SW 1271 (cell line): ENCODE measurements around the gene PLCL2.

ENCODE experiments used
- DNase-seq, 2 experiments: peaks; one replicate each; lab custom pipeline; 2025; lab: John Stamatoyannopoulos, UW

The PLCL2 gene

DNA sequence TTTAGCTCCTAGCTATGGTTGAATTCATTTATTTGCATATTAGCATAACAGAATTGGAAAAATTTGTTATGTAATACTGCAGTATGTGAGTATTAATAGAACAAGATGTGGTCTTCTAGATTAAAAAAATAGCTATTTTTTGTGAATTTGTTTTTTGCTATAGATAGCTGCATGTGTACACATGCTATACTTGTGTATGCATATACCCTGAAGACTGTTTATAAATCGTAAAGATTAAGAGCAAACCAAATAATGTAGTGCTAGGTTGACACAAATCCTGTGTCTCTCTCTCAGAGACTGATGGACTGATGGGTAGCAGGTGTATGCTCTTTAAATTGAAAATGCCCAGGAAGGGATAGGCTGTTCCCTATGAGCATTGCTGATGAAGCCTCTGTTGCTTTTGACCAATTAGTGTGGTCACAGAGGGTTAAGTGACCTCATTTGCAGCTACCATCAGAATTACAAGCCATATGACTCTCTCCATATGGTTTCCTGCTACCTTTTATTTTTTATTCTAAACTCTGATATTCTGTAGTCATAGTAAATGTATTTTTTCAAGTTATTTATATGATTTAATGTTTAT lies 9.0 kb downstream of the PLCL2 start:
- DNase-seq = no peak

GRCh38 chr3:16896094-16896627 lies 11.4 kb downstream of the PLCL2 start:
- no peak for DNase-seq

GRCh38 chr3:16896820-16897219 lies 12.1 kb downstream of the PLCL2 start:
- DNase-seq = no peak

GRCh38 chr3:16897254-16897926 lies 12.6 kb downstream of the PLCL2 start:
- no peak for DNase-seq

DNA sequence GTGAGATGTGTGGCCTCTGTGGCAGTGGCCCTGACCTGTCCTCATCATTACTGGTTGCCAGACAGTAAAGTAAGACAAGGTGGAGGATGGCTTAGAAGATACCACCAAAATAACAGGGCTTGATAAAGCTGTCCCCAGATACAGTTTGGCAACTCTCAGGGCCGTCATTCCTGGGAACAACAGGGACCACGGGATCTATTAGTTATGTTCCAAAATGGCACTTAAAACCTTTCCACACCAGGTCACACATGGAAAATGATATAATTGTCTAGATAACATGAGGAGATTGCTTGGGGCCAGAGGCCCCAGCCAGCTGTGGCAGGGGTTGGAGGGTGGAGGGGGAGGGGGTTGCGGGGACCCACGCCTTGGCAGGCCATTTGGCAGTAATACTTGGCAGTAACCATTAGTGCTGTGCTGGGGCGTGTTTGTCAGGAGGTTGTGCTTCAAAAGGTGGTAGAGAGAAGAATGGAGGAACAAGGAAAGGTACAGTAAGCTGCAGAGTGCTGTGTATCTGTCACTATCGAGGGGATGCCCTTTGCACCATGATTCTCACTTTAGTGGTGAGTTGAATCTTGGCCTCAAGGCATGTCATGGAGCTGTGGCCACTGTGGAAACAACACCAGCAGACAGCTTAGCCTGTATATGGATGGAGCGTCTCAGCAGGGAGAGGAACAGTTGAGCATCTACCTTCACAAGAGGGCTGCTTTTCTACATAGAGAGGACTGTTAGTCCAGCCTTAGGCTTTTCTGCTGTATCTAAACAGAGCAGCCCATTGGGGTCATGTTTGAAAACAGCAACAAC lies 14.0 kb downstream of the PLCL2 start:
- DNase-seq = no peak

DNA sequence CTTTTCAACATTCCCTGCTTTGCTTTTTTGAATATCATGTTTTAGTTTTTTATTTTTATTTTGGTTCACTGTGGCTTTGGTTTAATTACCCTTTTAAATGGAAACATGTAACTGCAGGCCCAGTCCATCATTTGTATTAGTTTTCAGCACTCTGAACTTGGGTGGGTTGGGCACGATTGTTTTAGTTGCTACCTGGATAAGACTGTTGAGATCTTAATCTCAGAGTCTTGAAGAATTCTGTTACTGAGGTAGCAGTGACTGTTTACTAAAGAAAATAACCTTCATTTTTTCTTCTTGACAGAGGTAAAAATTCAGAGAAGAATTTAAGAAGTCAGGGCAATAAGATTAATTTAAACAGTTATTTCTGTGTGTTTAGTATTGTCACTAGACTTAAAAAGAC lies 15.2 kb downstream of the PLCL2 start:
- DNase-seq = no peak

- DNase-seq = no peak
These were observed 16.2 kb downstream of the PLCL2 start for GRCh38 chr3:16900779-16901440.

- no peak for DNase-seq
These were observed 20.0 kb downstream of the PLCL2 start for GRCh38 chr3:16904423-16905417.

- no peak for DNase-seq
These were observed 20.9 kb downstream of the PLCL2 start for GRCh38 chr3:16905704-16906103.

DNA sequence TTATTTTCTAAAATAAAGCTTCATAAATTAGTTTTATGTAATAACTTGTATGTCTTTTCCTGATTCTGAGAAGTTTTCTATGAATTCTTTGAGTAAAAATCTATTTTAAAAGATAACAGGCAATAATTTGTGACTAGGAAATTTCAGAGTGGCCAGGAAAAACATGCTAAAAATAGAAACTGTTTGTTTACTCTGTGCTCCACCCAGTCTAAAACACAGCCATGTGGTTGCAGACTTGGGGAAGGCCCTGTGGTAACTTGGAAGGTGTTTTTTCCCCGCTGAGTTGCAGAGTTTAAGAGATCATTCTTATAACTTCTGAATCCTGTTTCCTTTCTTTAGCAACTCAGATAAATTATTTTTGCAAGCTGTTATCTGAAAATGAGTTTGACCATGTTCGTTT lies 21.9 kb downstream of the PLCL2 start:
- peak in 1 of 2 experiments; percentile 17 for DNase-seq

GRCh38 chr3:16907243-16907642 lies 22.5 kb downstream of the PLCL2 start:
- DNase-seq = no peak

DNA sequence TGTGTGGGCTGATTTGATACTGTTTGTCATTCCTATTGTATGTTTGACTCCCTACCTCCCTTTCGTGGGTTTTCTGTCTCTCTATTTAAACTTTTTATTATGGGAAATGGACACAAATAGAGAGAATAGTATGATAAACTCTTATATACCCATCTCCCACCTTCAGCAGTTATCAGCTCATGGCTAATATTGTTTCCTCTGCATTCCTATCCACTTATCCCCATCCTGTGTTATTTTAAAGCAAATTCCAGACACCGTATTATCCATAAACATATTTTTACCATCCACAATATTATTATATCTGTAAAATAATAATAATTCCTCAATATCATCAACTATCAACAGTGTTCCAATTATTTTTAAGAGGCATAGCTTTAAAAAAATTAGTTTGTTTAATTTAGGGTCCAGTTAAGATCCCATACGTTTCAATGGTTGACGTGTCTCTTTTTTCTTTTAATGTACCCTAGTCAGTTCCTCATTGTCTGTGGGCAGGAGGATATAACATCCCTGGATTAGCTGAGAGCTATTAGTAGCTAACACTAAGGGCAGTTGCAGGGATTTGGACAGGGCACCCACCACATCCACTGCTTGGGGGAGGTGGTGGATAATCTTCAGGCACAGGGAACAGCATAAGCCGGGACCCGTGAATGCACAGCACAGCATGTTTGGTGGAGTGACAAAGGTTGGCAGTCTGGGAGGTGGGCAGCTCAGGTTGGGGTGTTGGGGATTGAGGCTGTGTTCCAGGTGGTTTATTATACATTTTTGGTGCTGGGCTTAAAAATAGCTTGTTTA lies 23.5 kb downstream of the PLCL2 start:
- DNase-seq = no peak

GRCh38 chr3:16908896-16909295 lies 24.1 kb downstream of the PLCL2 start:
- no peak for DNase-seq

- no peak for DNase-seq
These were observed 25.0 kb downstream of the PLCL2 start for GRCh38 chr3:16909802-16910201.

- DNase-seq = no peak
These were observed 25.5 kb downstream of the PLCL2 start for GRCh38 chr3:16910207-16910606.

- no peak for DNase-seq
These were observed 27.2 kb downstream of the PLCL2 start for GRCh38 chr3:16911916-16912315.

DNA sequence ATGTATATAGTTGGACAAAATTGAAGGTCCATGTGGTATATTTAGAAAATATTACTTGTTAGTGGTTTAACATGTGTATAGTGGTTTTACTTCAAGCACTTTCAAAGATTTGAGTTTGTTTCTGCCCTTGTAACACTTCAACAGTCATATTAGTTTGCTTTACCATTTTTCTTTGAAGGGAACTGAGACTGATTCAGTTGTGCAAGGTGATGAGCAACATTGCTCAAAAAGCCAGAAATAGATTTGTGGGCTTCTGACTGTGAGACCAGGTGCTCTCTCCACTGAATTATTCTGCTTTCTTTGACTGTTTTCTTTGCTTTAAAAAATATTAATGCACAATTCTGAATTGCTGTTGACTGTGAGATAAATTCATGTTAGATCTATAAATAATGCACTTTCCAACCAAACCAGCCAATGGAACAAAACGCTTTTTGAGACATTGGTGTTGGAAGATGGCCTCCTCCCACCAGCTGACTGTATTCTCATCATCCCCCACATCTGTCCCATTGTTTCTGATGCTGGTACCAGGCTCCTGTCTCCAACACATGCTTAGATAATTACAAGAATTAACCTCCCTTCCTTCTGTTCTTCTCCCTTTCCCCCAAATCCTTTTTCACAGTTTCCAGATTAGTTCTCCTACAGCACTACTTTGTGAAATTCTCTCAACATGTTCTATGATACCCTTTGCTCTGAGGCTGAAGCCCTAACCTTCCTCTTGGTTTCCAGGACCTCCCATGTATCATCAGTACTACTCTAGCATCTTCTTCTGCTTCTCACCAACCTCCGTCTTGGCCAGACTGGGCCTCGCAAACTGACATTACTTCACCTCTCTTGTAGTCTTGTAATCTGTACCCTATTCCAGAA lies 27.9 kb downstream of the PLCL2 start:
- no peak for DNase-seq

GRCh38 chr3:16913264-16913580 lies 28.5 kb downstream of the PLCL2 start:
- DNase-seq = no peak

DNA sequence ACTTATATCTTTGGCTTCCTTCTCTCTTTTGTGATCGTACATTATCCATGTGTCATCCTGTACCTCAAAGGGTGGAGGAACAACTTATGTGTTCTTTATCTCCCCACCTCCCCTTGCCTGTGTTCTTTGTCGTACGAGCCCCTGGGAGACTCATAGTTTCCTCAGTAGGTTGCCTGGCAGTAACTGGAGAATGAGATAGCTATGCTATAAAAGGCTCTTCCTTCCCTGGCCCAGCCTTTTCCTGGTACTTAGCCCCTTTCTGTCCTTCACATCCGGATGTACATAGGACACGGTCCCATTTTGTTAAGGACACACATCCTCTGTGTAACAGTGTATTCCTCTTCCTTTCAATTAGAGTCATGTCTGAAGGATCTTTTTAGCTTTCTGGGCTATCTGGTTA lies 32.1 kb downstream of the PLCL2 start:
- no peak for DNase-seq
